Measurements from ENCODE around the gene NEURL4. TPM values are rescaled to one million over a fixed set of nuclear protein-coding genes. Genes with fewer than 3 reads are reported as not detected.

Gene NEURL4
- total RNA-seq, 1 experiment from 2014 or later: 81.7 TPM

- POLR2A ChIA-PET (ENCODE audit: low non-redundant PET): no interaction called here
- no peak overlapping the region for H3K27ac ChIP-seq (ENCODE audit: low read depth, low read length, poor library complexity, severe bottlenecking)
Measured at GRCh38 chr17:7266784-7267183, 62.4 kb downstream of the NEURL4 start.

More at GRCh38 chr17:7266784-7267183, 62.4 kb downstream of the NEURL4 start:
- Histone ChIP-seq H3K4me3 (ENCODE audit: low read depth, low read length, poor library complexity, severe bottlenecking) (no peak overlapping the region), H3K27me3 (replicated peaks; ENCODE audit: insufficient read depth, low read depth, low read length, poor library complexity) (no peaks in the 10 kb centered on the region), H3K4me1 (ENCODE audit: insufficient read depth, low read length, poor library complexity, severe bottlenecking) (peaks cover 5% of the 10 kb centered on the region), H3K9me3 (ENCODE audit: low read depth, low read length, poor library complexity, severe bottlenecking) (no peaks in the 10 kb centered on the region), H3K36me3 (ENCODE audit: insufficient read depth, low read length, poor library complexity, severe bottlenecking) (no peaks in the 10 kb centered on the region)
- BruUV-seq (replicated peaks): no TSS peak
- TF ChIP-seq EZH2 (IDR thresholded peaks at IDR 0.05; ENCODE audit: borderline replicate concordance, low read depth, low read length, poor library complexity, severe bottlenecking): no peak
- TF ChIP-seq CTCF (conservative IDR thresholded peaks at IDR 0.05; ENCODE audit: low read depth, low read length): no peak
- intact Hi-C loops (cut with micrococcal nuclease; ENCODE audit: unreplicated experiment): no loop called here
- no peak for DNase-seq (ENCODE audit: low spot score)
- CTCF ChIA-PET: no interaction called here

Other genes starting within 250 kb of the NEURL4 start
- gene CLEC10A, start 249.1 kb downstream of the NEURL4 start, total RNA-seq (2021): not detected in 2 replicates
- not detected in 2 replicates for gene ASGR2, start 214.5 kb downstream of the NEURL4 start, total RNA-seq (2021)
- gene ASGR1, start 150.0 kb downstream of the NEURL4 start, total RNA-seq (2021): 6.1 and 8.0 TPM in 2 replicates
- 74.7 and 86.6 TPM in 2 replicates for gene DLG4, start 109.5 kb downstream of the NEURL4 start, total RNA-seq (2021)
- gene ACADVL, start 109.4 kb downstream of the NEURL4 start, total RNA-seq (2021): 425 and 509 TPM in 2 replicates
- gene DVL2, start 94.8 kb downstream of the NEURL4 start, total RNA-seq (2021): 133 and 139 TPM in 2 replicates
- 84.0 and 85.1 TPM in 2 replicates for gene PHF23, start 89.9 kb downstream of the NEURL4 start, total RNA-seq (2021)
- 296 and 314 TPM in 2 replicates for gene GABARAP, start 86.9 kb downstream of the NEURL4 start, total RNA-seq (2021)
- gene CTDNEP1, start 77.6 kb downstream of the NEURL4 start, total RNA-seq (2021): 175 and 179 TPM in 2 replicates
- gene ELP5, start 77.1 kb downstream of the NEURL4 start, total RNA-seq (2021): 123 and 128 TPM in 2 replicates
- 0.55 TPM in 1 of 2 replicates, not detected in the other for gene CLDN7, start 66.9 kb downstream of the NEURL4 start, total RNA-seq (2021)
- 0.67 and 1.6 TPM in 2 replicates for gene SLC2A4, start 47.6 kb downstream of the NEURL4 start, total RNA-seq (2021)
- gene YBX2, start 34.7 kb downstream of the NEURL4 start, total RNA-seq (2021): 0.77 and 1.6 TPM in 2 replicates
- gene EIF5A, start 21.7 kb downstream of the NEURL4 start, total RNA-seq (2021): 1,112 and 1,128 TPM in 2 replicates
- 116 and 133 TPM in 2 replicates for gene GPS2, start 14.0 kb downstream of the NEURL4 start, total RNA-seq (2021)
- 1.1 TPM in 2 replicates for gene ACAP1, start 7.2 kb upstream of the NEURL4 start, total RNA-seq (2021)
- gene KCTD11, start 22.8 kb upstream of the NEURL4 start, total RNA-seq (2021): 3.8 TPM in 2 replicates
- gene TMEM95, start 25.8 kb upstream of the NEURL4 start, total RNA-seq (2021): not detected in 2 replicates
- 0.90 and 1.1 TPM in 2 replicates for gene TNK1, start 51.8 kb upstream of the NEURL4 start, total RNA-seq (2021)
- gene PLSCR3, start 65.2 kb upstream of the NEURL4 start, total RNA-seq (2021): 15.2 and 29.3 TPM in 2 replicates
- 57.6 and 91.6 TPM in 2 replicates for gene TMEM256, start 74.8 kb upstream of the NEURL4 start, total RNA-seq (2021)
- 36.9 and 60.5 TPM in 2 replicates for gene NLGN2, start 78.5 kb upstream of the NEURL4 start, total RNA-seq (2021)
- gene SPEM1, start 91.0 kb upstream of the NEURL4 start, total RNA-seq (2021): 0.43 and 0.55 TPM in 2 replicates
- 0.24 TPM in 1 of 2 replicates, not detected in the other for gene SPEM2, start 96.3 kb upstream of the NEURL4 start, total RNA-seq (2021)
- gene SPEM3, start 99.5 kb upstream of the NEURL4 start, total RNA-seq (2021): not detected in 2 replicates
- gene TMEM102, start 106.1 kb upstream of the NEURL4 start, total RNA-seq (2021): 3.2 and 4.7 TPM in 2 replicates
- gene FGF11, start 110.2 kb upstream of the NEURL4 start, total RNA-seq (2021): 18.2 and 24.6 TPM in 2 replicates
- 5.2 and 8.6 TPM in 2 replicates for gene CHRNB1, start 115.7 kb upstream of the NEURL4 start, total RNA-seq (2021)
- 17.7 and 21.0 TPM in 2 replicates for gene ZBTB4, start 150.3 kb upstream of the NEURL4 start, total RNA-seq (2021)
- not detected in 2 replicates for gene SLC35G6, start 152.1 kb upstream of the NEURL4 start, total RNA-seq (2021)
- 330 and 341 TPM in 2 replicates for gene POLR2A, start 155.0 kb upstream of the NEURL4 start, total RNA-seq (2021)
- 0.55 and 0.75 TPM in 2 replicates for gene TNFSF12, start 219.7 kb upstream of the NEURL4 start, total RNA-seq (2021)
- 0.69 and 0.74 TPM in 2 replicates for gene TNFSF13, start 229.4 kb upstream of the NEURL4 start, total RNA-seq (2021)
- 113 and 122 TPM in 2 replicates for gene SENP3, start 232.6 kb upstream of the NEURL4 start, total RNA-seq (2021)

All from A673 (cell line).